CD4-positive, alpha-beta T cell (primary cell): Measurements from ENCODE around the gene DHX32. TPM values are rescaled to one million over a fixed set of nuclear protein-coding genes. Genes with fewer than 3 reads are reported as not detected.

Experiments used
- ATAC-seq: fragments of 200-7000 bp; cut with Tn5 transposase; one replicate; pipeline ENCODE4 v1.10.0; 2022; ENCODE audit warnings: mild to moderate bottlenecking; ENCODE audit not compliant: poor library complexity
- CTCF ChIA-PET: fragments of 350-600 bp; sonication (Branson Sonifier 250); formaldehyde crosslinking; loops from one replicate; lab custom pipeline; 2021; ENCODE audit warnings: antibody characterized with exemption, inconsistent platforms; lab: Charles Lee
- POLR2A ChIA-PET: fragments of 350-600 bp; sonication (Branson Sonifier 250); formaldehyde crosslinking; loops from one replicate; lab custom pipeline; 2021; ENCODE audit warnings: antibody characterized with exemption, inconsistent platforms; lab: Charles Lee
- DNase-seq, 14 experiments: peaks; one replicate each; pipeline ENCODE4 v3.0.0-alpha.2; 2013 to 2020; ENCODE audit warnings: mixed read lengths in 2 of 14
- H3K27ac ChIP-seq, 2 donors: one replicate each; pipeline versions ENCODE4 v1.5.1 to v1.7.0; 2013; ENCODE audit warnings: low read length in 2 of 2, low read depth in 1 of 2, mild to moderate bottlenecking in 1 of 2
- H3K27me3 ChIP-seq, 2 experiments: 1 replicate in 1 of 2; 2 replicates in 1 of 2; pipeline versions ENCODE4 v1.6.1 to v1.7.0; 2013; ENCODE audit warnings: low read length in 2 of 2, control low read depth in 1 of 2, mild to moderate bottlenecking in 1 of 2, moderate library complexity in 1 of 2; ENCODE audit not compliant: insufficient read depth in 2 of 2, control insufficient read depth in 1 of 2
- H3K36me3 ChIP-seq: one replicate; pipeline ENCODE4 v1.6.1; 2013; ENCODE audit warnings: low read length, control low read depth; ENCODE audit not compliant: insufficient read depth
- H3K4me1 ChIP-seq: one replicate; pipeline ENCODE4 v1.6.1; 2013; ENCODE audit warnings: low read length, control low read depth; ENCODE audit not compliant: insufficient read depth
- H3K4me3 ChIP-seq: one replicate; pipeline ENCODE4 v1.5.1; 2013; ENCODE audit warnings: mild to moderate bottlenecking, low read length, moderate library complexity
- H3K9me3 ChIP-seq, 2 experiments: 1 replicate in 1 of 2; 2 replicates in 1 of 2; pipeline versions ENCODE4 v1.6.1 to v1.7.0; 2013; ENCODE audit warnings: low read length in 2 of 2, mild to moderate bottlenecking in 2 of 2, control low read depth in 1 of 2, moderate library complexity in 1 of 2; ENCODE audit not compliant: control insufficient read depth in 1 of 2, insufficient read depth in 1 of 2
- H3K27ac Mint-ChIP-seq: one replicate; pipeline ENCODE4 v1.8.0; 2020; ENCODE audit warnings: mixed read lengths
- H3K27me3 Mint-ChIP-seq: one replicate; pipeline ENCODE4 v1.8.0; 2021; ENCODE audit warnings: mixed read lengths
- H3K36me3 Mint-ChIP-seq: one replicate; pipeline ENCODE4 v1.8.0; 2021; ENCODE audit warnings: low read depth, mixed read lengths
- H3K4me1 Mint-ChIP-seq: one replicate; pipeline ENCODE4 v1.8.0; 2021; ENCODE audit warnings: low read depth, mixed read lengths
- H3K4me3 Mint-ChIP-seq: one replicate; pipeline ENCODE4 v1.8.0; 2020; ENCODE audit warnings: mild to moderate bottlenecking, mixed read lengths
- H3K9me3 Mint-ChIP-seq: one replicate; pipeline ENCODE4 v1.8.0; 2020; ENCODE audit warnings: mixed read lengths
- intact Hi-C, 2 experiments: fragments of 100-400 bp; cut with DNase I in 1 of 2; cut with micrococcal nuclease in 1 of 2; formaldehyde crosslinking; loops; one replicate each; pipeline versions ENCODE4 v1.15.1 to v1.9.0; 2023 to 2025; cut with DNase I, micrococcal nuclease
- total RNA-seq, 174 experiments: library from RNA in 2 of 174; stranded (reverse) in 2 of 174; gene quantifications; one replicate each; pipeline ENCODE4 v1.2.3 and lab custom pipeline; 2021 to 2026
- TF ChIP-seq, protein P1 (sequence below): fragments of 200-600 bp; IDR thresholded peaks from one replicate; pipeline ENCODE4 v1.8.0; 2022; ENCODE audit warnings: antibody characterized with exemption, mild to moderate bottlenecking

The DHX32 gene
- total RNA-seq, 2 experiments from 2014 or later, result 1.3 to 1.7 TPM

DNA sequence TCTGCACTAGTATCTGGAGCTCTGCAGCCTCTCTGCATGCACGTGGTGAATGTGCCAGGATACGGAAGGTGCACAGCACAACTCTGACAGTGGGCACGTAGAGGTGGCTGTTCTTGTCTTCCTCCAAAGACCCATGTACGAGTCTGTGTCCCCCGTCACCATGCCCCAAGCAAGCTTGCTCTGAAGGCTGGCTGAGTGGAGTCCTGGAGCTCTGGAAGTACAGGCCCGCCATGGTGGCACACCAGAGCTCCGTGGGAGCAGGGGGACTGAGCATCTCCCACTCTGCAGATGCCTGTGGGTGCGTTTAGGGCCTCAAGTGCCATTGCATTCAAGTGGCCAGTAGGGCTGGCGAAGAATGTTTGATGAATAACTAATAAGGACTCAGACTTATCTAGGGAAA, 40.7 kb downstream of the DHX32 start:
- peaks cover 73% of the 10 kb centered on the region for H3K36me3 Mint-ChIP-seq
- CTCF ChIA-PET, result no interaction called here
- no peak for ATAC-seq
- no peak for DNase-seq
- no peak overlapping the region for H3K4me3 Mint-ChIP-seq
- H3K4me3 ChIP-seq, result no peak overlapping the region
- no peaks in the 10 kb centered on the region for H3K9me3 ChIP-seq
- H3K27ac ChIP-seq, result no peak overlapping the region
- POLR2A ChIA-PET, result no interaction called here
- no peaks in the 10 kb centered on the region for H3K9me3 Mint-ChIP-seq
- no peaks in the 10 kb centered on the region for H3K4me1 ChIP-seq
- H3K27me3 ChIP-seq, result no peaks in the 10 kb centered on the region
- no peaks in the 10 kb centered on the region for H3K27me3 Mint-ChIP-seq
- H3K27ac Mint-ChIP-seq, result no peak overlapping the region
- intact Hi-C loops, result no loop called here
- H3K4me1 Mint-ChIP-seq, result no peaks in the 10 kb centered on the region
- peaks cover 59% of the 10 kb centered on the region for H3K36me3 ChIP-seq
- TF ChIP-seq, protein P1, sequence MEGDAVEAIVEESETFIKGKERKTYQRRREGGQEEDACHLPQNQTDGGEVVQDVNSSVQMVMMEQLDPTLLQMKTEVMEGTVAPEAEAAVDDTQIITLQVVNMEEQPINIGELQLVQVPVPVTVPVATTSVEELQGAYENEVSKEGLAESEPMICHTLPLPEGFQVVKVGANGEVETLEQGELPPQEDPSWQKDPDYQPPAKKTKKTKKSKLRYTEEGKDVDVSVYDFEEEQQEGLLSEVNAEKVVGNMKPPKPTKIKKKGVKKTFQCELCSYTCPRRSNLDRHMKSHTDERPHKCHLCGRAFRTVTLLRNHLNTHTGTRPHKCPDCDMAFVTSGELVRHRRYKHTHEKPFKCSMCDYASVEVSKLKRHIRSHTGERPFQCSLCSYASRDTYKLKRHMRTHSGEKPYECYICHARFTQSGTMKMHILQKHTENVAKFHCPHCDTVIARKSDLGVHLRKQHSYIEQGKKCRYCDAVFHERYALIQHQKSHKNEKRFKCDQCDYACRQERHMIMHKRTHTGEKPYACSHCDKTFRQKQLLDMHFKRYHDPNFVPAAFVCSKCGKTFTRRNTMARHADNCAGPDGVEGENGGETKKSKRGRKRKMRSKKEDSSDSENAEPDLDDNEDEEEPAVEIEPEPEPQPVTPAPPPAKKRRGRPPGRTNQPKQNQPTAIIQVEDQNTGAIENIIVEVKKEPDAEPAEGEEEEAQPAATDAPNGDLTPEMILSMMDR, result no peak

DNA sequence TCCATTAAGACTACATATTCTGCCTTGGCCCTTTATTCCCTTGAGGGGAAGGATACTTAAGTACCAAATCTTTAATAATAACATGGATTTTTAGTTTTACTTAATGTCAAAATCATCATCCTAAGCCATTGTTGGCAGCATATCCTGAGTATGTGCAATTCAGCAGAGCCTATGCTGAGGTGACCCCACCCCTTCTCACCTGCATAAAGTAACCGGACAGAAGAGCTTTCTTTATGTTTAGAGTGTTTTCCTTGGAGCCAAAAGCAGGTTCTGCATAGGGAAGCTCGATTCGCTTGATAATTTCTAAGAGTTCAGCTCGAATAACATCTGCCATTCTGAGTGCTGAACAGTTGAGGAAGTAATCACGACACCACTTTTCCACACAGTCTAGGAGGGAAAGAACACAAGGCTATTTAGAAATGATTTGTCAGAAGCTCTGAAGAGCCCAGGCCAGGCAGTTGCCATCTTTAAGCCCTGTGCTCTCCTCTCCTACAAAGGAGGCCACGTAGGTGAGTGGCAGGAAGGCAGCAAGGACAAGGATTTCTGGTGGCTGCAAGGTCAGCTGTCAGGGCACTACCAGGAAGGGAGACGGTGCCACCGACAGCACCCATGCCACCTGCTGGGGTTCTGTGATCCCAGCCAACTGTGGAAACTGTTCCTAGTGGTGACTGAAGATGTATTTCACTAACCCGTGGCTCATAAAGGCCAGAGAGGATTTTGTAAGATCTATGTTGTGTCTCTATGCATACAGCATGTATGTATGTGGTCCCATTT, 42.1 kb downstream of the DHX32 start:
- intact Hi-C loops, result no loop called here
- H3K27me3 Mint-ChIP-seq, result no peaks in the 10 kb centered on the region
- Histone ChIP-seq H3K9me3 (no peaks in the 10 kb centered on the region), H3K27ac (no peak overlapping the region), H3K4me1 (no peaks in the 10 kb centered on the region), H3K36me3 (peaks cover 60% of the 10 kb centered on the region), H3K27me3 (no peaks in the 10 kb centered on the region), H3K4me3 (no peak overlapping the region)
- ChIA-PET POLR2A (no interaction called here), CTCF (no interaction called here)
- no peak overlapping the region for H3K27ac Mint-ChIP-seq
- no peak overlapping the region for H3K4me3 Mint-ChIP-seq
- DNase-seq, result no peak
- TF ChIP-seq, protein P1, result no peak
- H3K4me1 Mint-ChIP-seq, result no peaks in the 10 kb centered on the region
- peaks cover 82% of the 10 kb centered on the region for H3K36me3 Mint-ChIP-seq
- no peak for ATAC-seq
- H3K9me3 Mint-ChIP-seq, result no peaks in the 10 kb centered on the region

DNA sequence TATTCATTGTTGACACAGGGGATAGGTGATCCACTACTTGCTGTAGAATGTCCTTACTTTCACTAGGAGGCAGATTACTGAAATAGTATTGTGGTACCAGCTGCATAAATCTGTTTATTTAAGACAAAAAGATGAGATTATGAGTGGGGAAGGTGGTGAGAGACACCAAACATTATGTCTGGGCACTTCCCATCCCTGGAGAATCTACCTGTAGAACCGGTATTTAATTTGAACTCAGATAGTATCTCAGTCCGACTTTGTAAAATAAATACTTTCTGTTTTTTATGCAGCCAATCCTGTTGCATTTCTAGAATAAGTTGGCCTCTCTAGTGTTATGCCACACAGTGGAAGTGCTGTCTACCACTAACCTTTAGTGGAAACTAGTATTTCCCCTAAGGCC, 44.3 kb downstream of the DHX32 start:
- ChIA-PET POLR2A (interaction anchor here (2.1 kb wide), 1 partner anchor 13 kb away, joined by 6 read pairs; the partner anchor contains the start of genes BCCIP and UROS), CTCF (no interaction called here)
- peaks cover 88% of the 10 kb centered on the region for H3K36me3 Mint-ChIP-seq

More for the DNA sequence above, 44.3 kb downstream of the DHX32 start:
- no peaks in the 10 kb centered on the region for H3K27me3 ChIP-seq
- Mint-ChIP-seq H3K9me3 (no peaks in the 10 kb centered on the region), H3K27ac (no peak overlapping the region), H3K4me3 (no peak overlapping the region), H3K27me3 (no peaks in the 10 kb centered on the region), H3K4me1 (no peaks in the 10 kb centered on the region)
- no peak overlapping the region for H3K4me3 ChIP-seq
- H3K9me3 ChIP-seq, result no peaks in the 10 kb centered on the region
- intact Hi-C loops, result no loop called here
- DNase-seq, result no peak
- TF ChIP-seq, protein P1, result no peak
- no peak overlapping the region for H3K27ac ChIP-seq
- ATAC-seq, result no peak
- peaks cover 77% of the 10 kb centered on the region for H3K36me3 ChIP-seq
- H3K4me1 ChIP-seq, result no peaks in the 10 kb centered on the region
